Muscle layer of duodenum (tissue), 2 donors: ENCODE results near the gene SETD5.

Source experiments
- H3K27ac ChIP-seq: one replicate; pipeline ENCODE4 v1.7.0; 2013; ENCODE audit warnings: mild to moderate bottlenecking, low read length
- H3K27me3 ChIP-seq: one replicate; pipeline ENCODE4 v1.7.0; 2013; ENCODE audit warnings: low read depth, mild to moderate bottlenecking, control low read depth, low read length
- H3K36me3 ChIP-seq, 2 donors: one replicate each; pipeline ENCODE4 v1.7.0; 2013; ENCODE audit warnings: low read length in 2 of 2, control low read depth in 1 of 2, mild to moderate bottlenecking in 1 of 2; ENCODE audit not compliant: insufficient read depth in 2 of 2, control insufficient read depth in 1 of 2
- H3K4me1 ChIP-seq, 2 donors: one replicate each; pipeline ENCODE4 v1.7.0; 2013; ENCODE audit warnings: low read length in 2 of 2, mild to moderate bottlenecking in 2 of 2, control low read depth in 1 of 2, moderate library complexity in 1 of 2; ENCODE audit not compliant: insufficient read depth in 2 of 2, control insufficient read depth in 1 of 2
- H3K4me3 ChIP-seq, 2 donors: one replicate each; pipeline ENCODE4 v1.7.0; 2013; ENCODE audit warnings: low read length in 2 of 2, low read depth in 1 of 2, mild to moderate bottlenecking in 1 of 2
- H3K9me3 ChIP-seq, 2 donors: one replicate each; pipeline ENCODE4 v1.7.0; 2013; ENCODE audit warnings: low read length in 2 of 2, control low read depth in 1 of 2, mild to moderate bottlenecking in 1 of 2; ENCODE audit not compliant: control insufficient read depth in 1 of 2
- donor health status: healthy.

Gene SETD5

GRCh38 chr3:9401986-9402385 lies 4.6 kb downstream of the SETD5 start:
- Histone ChIP-seq H3K4me3 (peak overlapping the region in 1 of 2 donors; percentile 35), H3K27me3 (no peaks in the 10 kb centered on the region), H3K27ac (peak overlapping the region; percentile 43), H3K36me3 (peaks cover 0 to 10% of the 10 kb centered on the region in 2 donors), H3K4me1 (peaks cover 36 to 78% of the 10 kb centered on the region in 2 donors), H3K9me3 (no peaks in the 10 kb centered on the region)

GRCh38 chr3:9402410-9403228 lies 5.2 kb downstream of the SETD5 start:
- H3K4me3 ChIP-seq = peak overlapping the region in 1 of 2 donors; percentile 35
- peaks cover 0 to 10% of the 10 kb centered on the region in 2 donors for H3K36me3 ChIP-seq
- H3K27ac ChIP-seq = peak overlapping the region; percentile 43
- H3K4me1 ChIP-seq = peaks cover 36 to 83% of the 10 kb centered on the region in 2 donors
- no peaks in the 10 kb centered on the region for H3K27me3 ChIP-seq
- H3K9me3 ChIP-seq = no peaks in the 10 kb centered on the region

DNA sequence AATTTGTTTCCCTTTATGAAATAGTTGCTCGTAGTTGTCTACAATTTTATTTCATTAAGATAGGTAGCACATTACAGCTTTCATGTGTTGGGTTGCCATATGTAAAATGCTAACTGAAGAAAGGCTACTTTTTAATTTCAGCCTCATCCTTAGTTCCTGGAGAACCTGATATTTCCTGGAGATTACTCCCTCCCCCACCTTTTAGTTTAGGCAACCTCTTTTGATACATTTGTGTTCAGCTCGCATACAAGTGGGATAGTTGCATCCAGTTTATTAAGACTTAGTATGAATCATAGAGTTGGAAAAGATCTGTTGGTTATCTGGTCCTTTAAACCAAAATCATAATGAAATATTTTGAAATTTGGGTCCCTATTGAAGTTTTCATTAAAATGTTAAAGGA lies 6.0 kb downstream of the SETD5 start:
- Histone ChIP-seq H3K27ac (peak overlapping the region; percentile 27), H3K4me1 (peaks cover 36 to 86% of the 10 kb centered on the region in 2 donors), H3K36me3 (peaks cover 0 to 2% of the 10 kb centered on the region in 2 donors), H3K27me3 (no peaks in the 10 kb centered on the region), H3K4me3 (no peak overlapping the region), H3K9me3 (no peaks in the 10 kb centered on the region)

- Histone ChIP-seq H3K4me1 (peaks cover 36 to 80% of the 10 kb centered on the region in 2 donors), H3K4me3 (peak overlapping the region in 1 of 2 donors; percentile 15), H3K27ac (peak overlapping the region; percentile 30), H3K36me3 (no peaks in the 10 kb centered on the region), H3K27me3 (no peaks in the 10 kb centered on the region), H3K9me3 (no peaks in the 10 kb centered on the region)
These were observed 7.3 kb downstream of the SETD5 start for GRCh38 chr3:9404680-9405079.

GRCh38 chr3:9405756-9406155 lies 8.3 kb downstream of the SETD5 start:
- Histone ChIP-seq H3K36me3 (no peaks in the 10 kb centered on the region), H3K4me1 (peaks cover 34 to 73% of the 10 kb centered on the region in 2 donors), H3K4me3 (no peak overlapping the region), H3K27ac (no peak overlapping the region), H3K27me3 (no peaks in the 10 kb centered on the region), H3K9me3 (no peaks in the 10 kb centered on the region)

DNA sequence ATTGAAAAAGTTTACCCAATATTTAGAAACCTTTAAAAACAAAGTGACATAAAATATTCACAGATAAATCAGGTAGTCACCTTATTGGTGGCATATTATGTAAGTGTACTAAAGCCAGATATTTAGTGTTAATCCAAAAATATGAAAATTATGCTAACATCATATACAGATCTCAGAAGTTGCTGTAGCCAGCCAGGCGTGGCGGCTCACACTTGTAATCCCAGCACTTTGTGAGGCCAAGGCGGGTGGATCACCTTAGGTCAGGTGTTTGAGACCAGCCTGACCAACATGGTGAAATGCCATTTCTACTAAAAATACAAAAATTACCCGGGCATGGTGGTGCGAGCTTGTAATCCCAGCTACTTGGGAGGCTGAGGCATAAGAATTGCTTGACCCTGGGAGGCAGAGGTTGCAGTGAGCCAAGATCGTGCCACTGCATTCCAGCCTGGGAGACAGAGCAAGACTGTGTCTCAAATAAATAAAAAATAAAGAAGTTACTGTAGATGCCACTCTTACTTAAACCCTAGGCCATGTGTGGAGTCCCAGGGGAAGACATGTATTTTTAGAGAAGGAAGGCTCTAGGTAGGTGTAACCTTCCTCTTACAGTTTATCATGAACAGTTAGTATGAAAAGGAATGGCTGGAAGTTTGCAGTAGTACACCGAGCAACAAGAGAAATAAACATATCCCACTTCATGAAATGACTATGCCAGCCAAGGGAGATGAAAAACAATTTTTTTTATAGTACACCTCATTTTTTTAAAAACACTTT lies 9.6 kb downstream of the SETD5 start:
- Histone ChIP-seq H3K9me3 (no peaks in the 10 kb centered on the region), H3K4me3 (no peak overlapping the region), H3K27ac (no peak overlapping the region), H3K4me1 (peaks cover 29 to 69% of the 10 kb centered on the region in 2 donors), H3K27me3 (no peaks in the 10 kb centered on the region), H3K36me3 (no peaks in the 10 kb centered on the region)

GRCh38 chr3:9408061-9408460 lies 10.6 kb downstream of the SETD5 start:
- no peak overlapping the region for H3K4me3 ChIP-seq
- peaks cover 22 to 69% of the 10 kb centered on the region in 2 donors for H3K4me1 ChIP-seq
- no peaks in the 10 kb centered on the region for H3K36me3 ChIP-seq
- no peaks in the 10 kb centered on the region for H3K27me3 ChIP-seq
- H3K27ac ChIP-seq = no peak overlapping the region
- no peaks in the 10 kb centered on the region for H3K9me3 ChIP-seq

GRCh38 chr3:9408546-9408945 lies 11.1 kb downstream of the SETD5 start:
- Histone ChIP-seq H3K4me1 (peaks cover 17 to 64% of the 10 kb centered on the region in 2 donors), H3K27ac (no peak overlapping the region), H3K9me3 (no peaks in the 10 kb centered on the region), H3K4me3 (no peak overlapping the region), H3K27me3 (no peaks in the 10 kb centered on the region), H3K36me3 (no peaks in the 10 kb centered on the region)

GRCh38 chr3:9409981-9410854 lies 12.8 kb downstream of the SETD5 start:
- H3K4me3 ChIP-seq = no peak overlapping the region
- no peaks in the 10 kb centered on the region for H3K27me3 ChIP-seq
- no peak overlapping the region for H3K27ac ChIP-seq
- no peaks in the 10 kb centered on the region for H3K36me3 ChIP-seq
- H3K9me3 ChIP-seq = no peaks in the 10 kb centered on the region
- peaks cover 11 to 47% of the 10 kb centered on the region in 2 donors for H3K4me1 ChIP-seq

DNA sequence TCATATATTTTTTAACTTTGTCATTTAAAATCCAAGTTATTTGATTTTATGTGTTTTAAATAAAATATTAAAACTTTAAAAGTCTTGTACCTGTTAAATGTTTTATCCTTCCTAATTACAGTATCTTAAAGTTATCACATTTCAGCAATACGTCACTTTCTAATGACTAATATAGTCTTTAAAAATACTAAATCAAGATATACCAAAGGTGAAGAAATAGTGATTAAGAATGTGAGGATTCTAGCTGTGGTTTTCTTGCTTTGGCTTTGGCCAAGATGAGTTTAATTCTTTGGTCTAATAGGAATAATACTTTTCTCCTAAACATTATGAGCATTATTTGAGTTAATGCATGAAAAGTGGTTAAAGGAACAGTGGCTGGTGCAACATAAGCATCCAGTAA lies 13.9 kb downstream of the SETD5 start:
- Histone ChIP-seq H3K27ac (no peak overlapping the region), H3K36me3 (no peaks in the 10 kb centered on the region), H3K4me3 (no peak overlapping the region), H3K9me3 (no peaks in the 10 kb centered on the region), H3K27me3 (no peaks in the 10 kb centered on the region), H3K4me1 (peaks cover 7 to 36% of the 10 kb centered on the region in 2 donors)

- Histone ChIP-seq H3K4me3 (no peak overlapping the region), H3K4me1 (peaks cover 7 to 31% of the 10 kb centered on the region in 2 donors), H3K36me3 (no peaks in the 10 kb centered on the region), H3K27me3 (no peaks in the 10 kb centered on the region), H3K27ac (no peak overlapping the region), H3K9me3 (no peaks in the 10 kb centered on the region)
These were observed 14.9 kb downstream of the SETD5 start for GRCh38 chr3:9412293-9412692.
